Type B pancreatic cell (in vitro differentiated cells): ENCODE data around the gene GNAO1. TPM values are rescaled to one million over a fixed set of nuclear protein-coding genes. Genes with fewer than 3 reads are reported as not detected.

ENCODE experiments used
- DNase-seq: peaks from one replicate; pipeline ENCODE4 v3.0.0; 2021; ENCODE audit warnings: mixed read lengths; ENCODE audit not compliant: unreplicated experiment; ENCODE audit errors: extremely low spot score
- H3K27ac Mint-ChIP-seq: 2 replicates; pipeline ENCODE4 v1.8.0; 2021; ENCODE audit warnings: mild to moderate bottlenecking, mixed read lengths
- H3K27me3 Mint-ChIP-seq: 2 replicates; pipeline ENCODE4 v1.8.0; 2021; ENCODE audit warnings: mixed read lengths
- H3K36me3 Mint-ChIP-seq: 2 replicates; pipeline ENCODE4 v1.8.0; 2021; ENCODE audit warnings: mixed read lengths
- H3K4me1 Mint-ChIP-seq: one replicate; pipeline ENCODE4 v1.8.0; 2021; ENCODE audit warnings: mixed read lengths; ENCODE audit not compliant: unreplicated experiment
- H3K4me3 Mint-ChIP-seq: 2 replicates; pipeline ENCODE4 v1.8.0; 2021; ENCODE audit warnings: mild to moderate bottlenecking, mixed read lengths
- H3K9me3 Mint-ChIP-seq: 2 replicates; pipeline ENCODE4 v1.8.0; 2021; ENCODE audit warnings: mixed read lengths
- total RNA-seq: library from RNA; stranded (reverse); gene quantifications from 2 replicates; pipeline ENCODE4 v1.2.1, GENCODE V29; 2021; ENCODE audit warnings: low replicate concordance
- TF ChIP-seq, protein P1 (sequence below): fragments of 200-600 bp; sonication (generic); conservative IDR thresholded peaks from 2 replicates; pipeline ENCODE4 v1.5.0; 2021; ENCODE audit warnings: antibody characterized with exemption, mild to moderate bottlenecking

Gene GNAO1
- total RNA-seq, 1 donor from 2014 or later = 13.2 TPM

DNA sequence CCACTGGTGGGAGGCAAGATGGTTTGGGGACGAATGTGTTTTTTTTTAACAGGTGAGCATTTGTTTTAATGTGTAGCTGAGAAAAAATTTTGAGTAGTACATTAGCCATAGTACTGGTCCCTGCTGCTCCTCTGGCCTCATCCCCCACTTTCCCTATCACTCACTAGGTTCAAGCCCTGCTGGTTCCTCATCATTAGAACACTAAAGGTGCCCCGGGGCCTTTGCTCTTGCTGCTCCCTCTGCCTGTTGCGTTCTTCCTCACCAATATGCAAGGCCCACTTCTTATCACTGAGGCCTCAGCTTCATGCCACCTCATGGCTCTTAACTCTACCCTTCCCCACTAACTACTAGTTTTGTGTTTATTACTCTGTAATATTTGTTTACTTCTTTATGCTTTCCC is 74.5 kb downstream of the GNAO1 start:
- Mint-ChIP-seq H3K27ac (peak overlapping the region; percentile 44), H3K27me3 (peaks cover 3% of the 10 kb centered on the region), H3K4me1 (peaks cover 29% of the 10 kb centered on the region), H3K9me3 (no peaks in the 10 kb centered on the region), H3K36me3 (no peaks in the 10 kb centered on the region), H3K4me3 (no peak overlapping the region)
- TF ChIP-seq, protein P1, sequence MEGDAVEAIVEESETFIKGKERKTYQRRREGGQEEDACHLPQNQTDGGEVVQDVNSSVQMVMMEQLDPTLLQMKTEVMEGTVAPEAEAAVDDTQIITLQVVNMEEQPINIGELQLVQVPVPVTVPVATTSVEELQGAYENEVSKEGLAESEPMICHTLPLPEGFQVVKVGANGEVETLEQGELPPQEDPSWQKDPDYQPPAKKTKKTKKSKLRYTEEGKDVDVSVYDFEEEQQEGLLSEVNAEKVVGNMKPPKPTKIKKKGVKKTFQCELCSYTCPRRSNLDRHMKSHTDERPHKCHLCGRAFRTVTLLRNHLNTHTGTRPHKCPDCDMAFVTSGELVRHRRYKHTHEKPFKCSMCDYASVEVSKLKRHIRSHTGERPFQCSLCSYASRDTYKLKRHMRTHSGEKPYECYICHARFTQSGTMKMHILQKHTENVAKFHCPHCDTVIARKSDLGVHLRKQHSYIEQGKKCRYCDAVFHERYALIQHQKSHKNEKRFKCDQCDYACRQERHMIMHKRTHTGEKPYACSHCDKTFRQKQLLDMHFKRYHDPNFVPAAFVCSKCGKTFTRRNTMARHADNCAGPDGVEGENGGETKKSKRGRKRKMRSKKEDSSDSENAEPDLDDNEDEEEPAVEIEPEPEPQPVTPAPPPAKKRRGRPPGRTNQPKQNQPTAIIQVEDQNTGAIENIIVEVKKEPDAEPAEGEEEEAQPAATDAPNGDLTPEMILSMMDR = no peak
- no peak for DNase-seq

DNA sequence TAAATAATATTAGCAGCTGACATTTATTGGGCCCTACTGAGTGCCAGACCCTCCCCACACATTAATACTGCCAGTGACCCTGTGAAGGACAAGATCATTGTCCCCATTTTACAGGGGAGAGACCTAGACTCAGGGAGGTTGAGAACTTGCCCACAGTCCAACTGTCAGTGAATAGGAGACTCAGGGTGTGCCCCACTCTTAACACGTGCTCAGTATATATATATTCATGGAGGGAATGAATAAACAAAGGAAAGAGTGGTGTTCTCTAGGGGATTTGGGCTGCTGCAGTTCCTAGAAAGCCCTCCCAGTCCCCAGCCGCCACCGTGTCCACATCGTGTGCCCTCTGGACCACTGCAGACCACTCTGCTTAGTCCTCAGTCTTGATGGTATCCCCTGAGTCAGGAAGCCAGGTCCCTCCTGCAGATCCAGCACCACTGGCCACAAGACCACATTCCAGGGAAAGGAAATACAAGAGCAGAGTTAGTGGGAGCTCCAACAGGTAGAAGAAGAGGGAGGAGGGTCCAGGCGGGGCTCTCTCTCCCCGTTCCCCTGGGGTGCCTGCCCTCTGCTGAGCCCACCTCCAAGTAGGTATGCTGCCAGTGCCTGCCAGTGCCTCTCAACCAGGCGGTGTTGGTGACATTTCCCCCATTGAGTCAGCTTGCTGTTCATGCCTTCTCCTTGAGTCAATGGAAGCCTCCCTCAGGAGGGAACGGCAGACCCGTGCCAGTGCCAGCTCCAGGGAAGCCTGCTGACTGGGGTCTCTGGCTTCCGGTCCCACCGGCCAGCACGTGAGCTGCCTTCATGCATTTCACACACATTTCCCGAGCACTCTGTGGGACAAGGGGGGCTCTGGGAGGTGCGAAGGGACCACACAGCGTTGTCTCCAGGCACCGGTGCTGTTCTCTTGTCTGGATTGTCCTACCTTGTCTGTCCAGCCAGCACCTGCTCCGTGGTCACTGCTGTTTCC is 75.6 kb downstream of the GNAO1 start:
- Mint-ChIP-seq H3K4me3 (no peak overlapping the region), H3K36me3 (no peaks in the 10 kb centered on the region), H3K9me3 (no peaks in the 10 kb centered on the region), H3K4me1 (peaks cover 27% of the 10 kb centered on the region), H3K27ac (no peak overlapping the region), H3K27me3 (peaks cover 3% of the 10 kb centered on the region)
- DNase-seq = no peak
- TF ChIP-seq, protein P1 = no peak

DNA sequence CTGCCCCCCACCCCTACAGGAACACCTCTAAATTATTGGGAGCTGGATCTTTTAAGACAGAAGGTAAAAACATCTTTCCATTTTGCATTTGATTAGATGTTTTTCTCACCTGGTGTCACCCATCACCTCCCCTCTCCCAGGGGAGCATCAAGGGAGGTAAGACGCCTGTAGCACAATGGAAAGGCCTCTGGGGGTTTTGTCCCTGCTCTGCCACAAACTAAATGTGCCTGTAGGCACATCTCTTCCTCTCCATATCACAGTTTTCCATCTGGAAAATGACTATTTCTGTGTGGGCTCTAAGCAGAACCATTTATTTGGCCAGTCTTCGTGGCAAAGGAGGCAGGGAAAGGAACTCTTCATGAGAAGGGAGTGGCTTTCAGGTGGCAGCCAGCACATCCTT is 76.6 kb downstream of the GNAO1 start:
- no peak overlapping the region for H3K4me3 Mint-ChIP-seq
- TF ChIP-seq, protein P1 = no peak
- H3K27ac Mint-ChIP-seq = peak overlapping the region; percentile 12
- H3K9me3 Mint-ChIP-seq = no peaks in the 10 kb centered on the region
- DNase-seq = no peak
- peaks cover 3% of the 10 kb centered on the region for H3K27me3 Mint-ChIP-seq
- no peaks in the 10 kb centered on the region for H3K36me3 Mint-ChIP-seq
- H3K4me1 Mint-ChIP-seq = peaks cover 17% of the 10 kb centered on the region

DNA sequence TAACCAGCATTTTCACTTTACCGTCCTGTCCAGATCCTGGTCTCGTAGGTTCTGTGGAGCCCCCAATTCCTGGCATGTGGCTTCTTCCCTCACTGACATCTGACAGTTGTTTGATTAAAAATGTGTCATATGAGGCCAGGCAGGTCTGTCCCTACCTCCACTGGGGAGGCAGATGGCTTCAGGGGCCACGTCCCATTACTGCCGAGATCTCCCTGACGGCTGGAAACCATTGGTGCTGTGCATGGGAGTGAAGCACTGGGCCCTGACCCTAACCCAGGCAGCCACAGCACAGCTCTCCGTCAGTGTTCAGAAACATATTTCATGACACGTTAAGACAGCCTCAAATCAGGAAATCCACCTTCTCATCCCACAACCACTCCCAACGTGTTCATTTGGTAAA is 77.5 kb downstream of the GNAO1 start:
- TF ChIP-seq, protein P1 = no peak
- H3K4me3 Mint-ChIP-seq = no peak overlapping the region
- H3K4me1 Mint-ChIP-seq = peaks cover 10% of the 10 kb centered on the region
- no peaks in the 10 kb centered on the region for H3K9me3 Mint-ChIP-seq
- H3K27ac Mint-ChIP-seq = peak overlapping the region; percentile 12
- H3K27me3 Mint-ChIP-seq = peaks cover 3% of the 10 kb centered on the region
- no peaks in the 10 kb centered on the region for H3K36me3 Mint-ChIP-seq
- no peak for DNase-seq

DNA sequence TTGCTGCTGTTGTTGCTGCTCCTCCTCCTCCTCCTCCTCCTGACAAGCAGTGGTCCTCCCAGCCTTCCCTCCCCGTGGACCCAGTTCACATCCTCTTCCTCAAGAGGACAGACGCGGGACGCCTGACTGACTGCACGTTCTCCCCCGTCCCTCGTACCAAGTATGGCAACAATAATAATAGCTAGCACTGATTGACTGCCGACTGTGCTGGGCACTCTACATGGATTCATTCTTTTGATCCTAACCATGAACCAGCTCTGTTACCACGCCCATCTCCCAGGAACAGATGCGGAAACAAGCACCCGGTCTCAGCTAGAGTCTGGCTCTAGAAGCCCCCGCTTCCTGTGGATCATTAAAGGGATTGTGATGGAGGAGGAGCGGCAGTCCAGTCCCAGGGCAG is 78.0 kb downstream of the GNAO1 start:
- Mint-ChIP-seq H3K36me3 (no peaks in the 10 kb centered on the region), H3K4me3 (no peak overlapping the region), H3K27me3 (peaks cover 3% of the 10 kb centered on the region), H3K9me3 (peaks cover under 1% of the 10 kb centered on the region), H3K4me1 (peaks cover 7% of the 10 kb centered on the region), H3K27ac (peak overlapping the region; percentile 58)
- DNase-seq = no peak
- TF ChIP-seq, protein P1 = no peak
